Transverse colon (tissue), 3 donors: ENCODE measurements around the gene GNAI1.

ENCODE experiments used
- POLR2A ChIP-seq: fragments of 450-650 bp; IDR thresholded peaks from one replicate; pipeline ENCODE4 v1.6.1; 2016; ENCODE audit warnings: antibody characterized with exemption, mild to moderate bottlenecking, moderate library complexity
- TF ChIP-seq, protein P1 (sequence below), 5 experiments: fragments of 200-600 bp in 3 of 5; fragments of 450-650 bp in 2 of 5; sonication (generic) in 3 of 5; IDR thresholded peaks; 1 replicate in 2 of 5; 2 replicates in 3 of 5; pipeline ENCODE4 v1.5.1; 2016 to 2017; ENCODE audit warnings: antibody characterized with exemption in 5 of 5, inconsistent platforms in 3 of 5, mild to moderate bottlenecking in 2 of 5, moderate library complexity in 1 of 5

GRCh38 chr7:80100254-80100653 lies 34.4 kb upstream of the GNAI1 start:
- TF ChIP-seq POLR2A = no peak
- TF ChIP-seq, protein P1, sequence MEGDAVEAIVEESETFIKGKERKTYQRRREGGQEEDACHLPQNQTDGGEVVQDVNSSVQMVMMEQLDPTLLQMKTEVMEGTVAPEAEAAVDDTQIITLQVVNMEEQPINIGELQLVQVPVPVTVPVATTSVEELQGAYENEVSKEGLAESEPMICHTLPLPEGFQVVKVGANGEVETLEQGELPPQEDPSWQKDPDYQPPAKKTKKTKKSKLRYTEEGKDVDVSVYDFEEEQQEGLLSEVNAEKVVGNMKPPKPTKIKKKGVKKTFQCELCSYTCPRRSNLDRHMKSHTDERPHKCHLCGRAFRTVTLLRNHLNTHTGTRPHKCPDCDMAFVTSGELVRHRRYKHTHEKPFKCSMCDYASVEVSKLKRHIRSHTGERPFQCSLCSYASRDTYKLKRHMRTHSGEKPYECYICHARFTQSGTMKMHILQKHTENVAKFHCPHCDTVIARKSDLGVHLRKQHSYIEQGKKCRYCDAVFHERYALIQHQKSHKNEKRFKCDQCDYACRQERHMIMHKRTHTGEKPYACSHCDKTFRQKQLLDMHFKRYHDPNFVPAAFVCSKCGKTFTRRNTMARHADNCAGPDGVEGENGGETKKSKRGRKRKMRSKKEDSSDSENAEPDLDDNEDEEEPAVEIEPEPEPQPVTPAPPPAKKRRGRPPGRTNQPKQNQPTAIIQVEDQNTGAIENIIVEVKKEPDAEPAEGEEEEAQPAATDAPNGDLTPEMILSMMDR (IDR thresholded peaks at IDR 0.05) = no peak
